PC-9 (cell line): ENCODE measurements around the gene ART1.

Experiments
- CTCF ChIP-seq: fragments of 200-600 bp; sonication (generic); conservative IDR thresholded peaks from 2 replicates; pipeline ENCODE4 v1.6.1; 2017; ENCODE audit warnings: mixed run types, antibody characterized with exemption, mild to moderate bottlenecking, moderate library complexity
- EZH2 ChIP-seq: fragments of 200-600 bp; sonication (generic); IDR thresholded peaks from 2 replicates; pipeline ENCODE4 v1.8.0; 2017; ENCODE audit warnings: antibody characterized with exemption, low read depth

DNA sequence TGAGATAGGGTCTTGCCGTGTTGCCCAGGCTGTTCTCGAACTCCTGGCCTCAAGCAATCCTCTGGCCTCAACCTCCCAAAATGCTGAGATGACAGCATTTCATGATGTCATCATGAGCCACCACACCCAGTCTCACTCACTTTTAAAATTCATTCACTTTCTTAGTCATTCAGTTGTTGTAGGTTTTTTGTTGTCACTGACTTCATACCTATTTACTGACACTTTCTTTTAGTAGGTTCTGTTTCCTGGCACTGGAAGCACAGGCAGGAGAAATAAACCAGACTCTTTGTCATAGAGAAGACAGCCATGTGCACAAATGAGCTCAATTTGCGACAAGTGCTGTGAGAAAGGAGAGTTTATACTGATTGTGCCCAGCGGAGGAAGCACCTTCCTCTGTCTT is 13.6 kb upstream of the ART1 start:
- TF ChIP-seq CTCF (no peak), EZH2 (no peak)
